Activated CD4-positive, alpha-beta T cell treated with anti-CD3 and anti-CD28 coated beads, Interleukin-2, amount 50 U/mL, for 16 hours (primary cell): Measurements from ENCODE around the gene LAIR2.

Experiments used
- DNase-seq: peaks from one replicate; pipeline ENCODE4 v3.0.0-alpha.2; 2020

Gene LAIR2, protein sequence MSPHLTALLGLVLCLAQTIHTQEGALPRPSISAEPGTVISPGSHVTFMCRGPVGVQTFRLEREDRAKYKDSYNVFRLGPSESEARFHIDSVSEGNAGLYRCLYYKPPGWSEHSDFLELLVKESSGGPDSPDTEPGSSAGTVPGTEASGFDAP

DNA sequence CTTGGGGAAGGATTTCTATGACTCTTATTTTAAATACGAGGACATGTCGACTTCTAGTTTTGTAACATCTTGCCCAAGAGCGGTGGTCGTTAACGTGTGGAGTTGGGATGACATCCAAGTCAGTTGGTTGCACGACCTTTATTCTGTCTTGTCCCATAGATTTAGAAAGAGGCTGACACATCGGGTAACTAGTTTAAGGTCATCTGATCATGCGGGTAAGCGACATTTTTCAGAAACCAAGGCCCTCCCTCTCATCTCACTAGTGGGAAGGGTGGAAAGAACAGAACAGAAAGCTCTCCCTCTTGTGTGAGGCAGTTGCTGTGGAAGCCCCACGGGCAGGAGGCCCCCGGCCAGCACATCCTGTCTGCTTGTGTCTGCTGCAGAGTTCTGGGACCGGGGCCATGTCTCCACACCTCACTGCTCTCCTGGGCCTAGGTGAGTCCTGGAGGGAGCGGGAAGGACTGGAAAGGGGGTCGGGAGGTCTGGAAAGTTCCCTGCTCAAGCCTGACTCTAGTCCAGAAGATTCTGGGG is at the start of gene LAIR2:
Gene LAIR2, plus strand, starts transcription at position 314 of the 531 bp plus-strand sequence. Its CDS starts 88 bp downstream, at position 402.
- DNase-seq, result no peak

DNA sequence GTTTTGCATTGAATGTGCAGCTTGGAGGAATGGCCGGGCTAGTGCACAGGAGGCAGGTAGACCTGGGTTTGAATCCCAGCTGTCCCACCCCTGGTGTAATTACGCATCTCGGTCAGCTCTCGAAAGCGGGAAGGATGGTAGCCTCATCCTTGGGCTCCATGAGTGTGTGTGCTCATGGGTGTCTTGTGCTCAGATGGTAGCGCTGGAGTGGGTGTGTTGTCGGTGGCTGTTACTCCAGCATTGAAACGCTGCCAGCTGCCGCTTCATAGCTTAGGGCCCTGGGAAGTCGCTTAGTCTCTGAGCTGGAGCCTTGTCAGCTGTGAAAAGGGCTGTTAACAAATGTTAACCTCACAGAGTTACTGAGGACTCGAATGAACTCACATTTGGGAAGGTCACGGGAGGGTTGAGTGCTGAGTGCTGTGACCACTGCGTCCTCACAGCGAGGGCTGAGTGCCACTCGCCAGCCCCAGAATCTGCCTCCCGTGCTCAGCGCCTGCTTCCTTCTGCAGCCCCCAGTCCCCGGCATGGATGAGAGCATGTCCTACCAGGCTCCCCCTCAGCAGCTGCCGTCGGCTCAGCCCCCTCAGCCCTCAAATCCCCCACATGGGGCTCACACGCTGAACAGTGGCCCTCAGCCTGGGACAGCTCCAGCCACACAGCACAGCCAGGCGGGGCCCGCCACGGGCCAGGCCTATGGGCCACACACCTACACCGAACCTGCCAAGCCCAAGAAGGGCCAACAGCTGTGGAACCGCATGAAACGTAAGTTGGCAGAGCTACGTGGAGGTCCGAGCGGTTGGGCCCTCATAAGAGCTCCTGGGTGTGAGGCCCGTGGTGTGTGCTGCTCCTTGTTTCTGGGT is 48.5 kb upstream of the LAIR2 start:
- DNase-seq, result no peak

DNA sequence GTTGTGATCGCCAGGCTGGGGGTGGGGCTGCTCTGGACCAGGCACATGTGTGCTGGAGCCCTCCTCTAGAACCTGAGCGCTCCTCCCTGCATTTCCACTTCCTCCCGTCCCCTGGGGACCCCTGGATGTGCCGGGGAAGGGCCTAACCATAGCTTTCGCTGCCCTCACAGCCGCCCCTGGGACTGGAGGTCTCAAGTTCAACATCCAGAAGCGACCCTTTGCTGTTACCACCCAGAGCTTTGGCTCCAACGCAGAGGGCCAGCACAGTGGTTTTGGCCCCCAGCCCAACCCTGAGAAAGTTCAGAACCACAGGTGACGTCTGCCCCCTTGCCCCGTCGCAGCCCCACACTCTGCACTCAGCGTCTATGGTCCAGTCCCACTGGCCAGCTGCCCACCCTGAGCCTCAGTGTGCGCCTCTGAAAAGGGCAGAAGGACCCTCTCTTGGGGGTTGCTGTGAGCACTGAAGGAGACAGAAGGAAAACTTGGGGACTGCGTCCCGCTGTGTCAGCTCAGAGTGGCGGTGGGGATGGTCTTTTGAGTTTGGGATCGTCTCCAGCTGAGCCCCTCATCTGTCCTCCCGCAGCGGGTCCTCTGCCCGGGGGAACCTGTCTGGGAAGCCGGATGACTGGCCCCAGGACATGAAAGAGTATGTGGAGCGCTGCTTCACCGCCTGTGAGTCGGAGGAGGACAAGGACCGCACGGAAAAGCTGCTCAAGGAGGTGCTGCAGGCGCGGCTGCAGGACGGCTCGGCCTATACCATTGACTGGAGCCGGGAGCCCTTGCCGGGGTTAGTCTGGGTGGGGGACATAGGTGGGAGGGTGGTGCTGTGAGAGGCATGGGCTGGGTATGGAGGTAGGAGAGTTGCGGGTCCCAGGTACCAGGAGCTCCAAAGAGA is 47.6 kb upstream of the LAIR2 start:
- DNase-seq, result no peak

DNA sequence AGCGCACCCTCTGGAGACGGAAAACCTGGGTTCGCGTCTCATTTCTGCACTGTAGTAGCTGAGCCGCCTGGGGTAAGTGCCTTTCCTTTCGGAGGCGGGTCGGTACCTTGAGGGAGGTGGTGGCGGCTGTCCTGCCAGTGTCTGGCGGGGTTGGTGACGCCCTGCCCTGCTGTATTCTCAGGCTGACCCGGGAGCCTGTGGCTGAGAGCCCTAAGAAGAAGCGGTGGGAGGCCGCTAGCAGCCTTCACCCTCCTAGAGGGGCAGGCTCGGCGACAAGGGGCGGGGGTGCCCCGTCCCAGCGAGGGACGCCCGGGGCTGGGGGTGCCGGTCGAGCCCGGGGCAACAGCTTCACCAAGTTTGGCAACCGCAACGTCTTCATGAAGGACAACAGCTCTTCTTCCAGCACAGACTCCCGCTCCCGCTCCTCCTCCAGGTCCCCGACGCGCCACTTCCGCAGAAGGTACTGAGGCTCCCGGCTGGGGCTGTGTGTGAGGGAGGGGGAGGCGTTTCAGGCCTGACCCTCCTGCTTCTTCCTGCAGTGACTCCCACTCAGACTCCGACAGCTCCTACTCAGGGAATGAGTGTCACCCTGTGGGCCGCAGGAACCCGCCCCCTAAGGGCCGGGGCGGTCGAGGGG is 46.7 kb upstream of the LAIR2 start:
- DNase-seq, result no peak

DNA sequence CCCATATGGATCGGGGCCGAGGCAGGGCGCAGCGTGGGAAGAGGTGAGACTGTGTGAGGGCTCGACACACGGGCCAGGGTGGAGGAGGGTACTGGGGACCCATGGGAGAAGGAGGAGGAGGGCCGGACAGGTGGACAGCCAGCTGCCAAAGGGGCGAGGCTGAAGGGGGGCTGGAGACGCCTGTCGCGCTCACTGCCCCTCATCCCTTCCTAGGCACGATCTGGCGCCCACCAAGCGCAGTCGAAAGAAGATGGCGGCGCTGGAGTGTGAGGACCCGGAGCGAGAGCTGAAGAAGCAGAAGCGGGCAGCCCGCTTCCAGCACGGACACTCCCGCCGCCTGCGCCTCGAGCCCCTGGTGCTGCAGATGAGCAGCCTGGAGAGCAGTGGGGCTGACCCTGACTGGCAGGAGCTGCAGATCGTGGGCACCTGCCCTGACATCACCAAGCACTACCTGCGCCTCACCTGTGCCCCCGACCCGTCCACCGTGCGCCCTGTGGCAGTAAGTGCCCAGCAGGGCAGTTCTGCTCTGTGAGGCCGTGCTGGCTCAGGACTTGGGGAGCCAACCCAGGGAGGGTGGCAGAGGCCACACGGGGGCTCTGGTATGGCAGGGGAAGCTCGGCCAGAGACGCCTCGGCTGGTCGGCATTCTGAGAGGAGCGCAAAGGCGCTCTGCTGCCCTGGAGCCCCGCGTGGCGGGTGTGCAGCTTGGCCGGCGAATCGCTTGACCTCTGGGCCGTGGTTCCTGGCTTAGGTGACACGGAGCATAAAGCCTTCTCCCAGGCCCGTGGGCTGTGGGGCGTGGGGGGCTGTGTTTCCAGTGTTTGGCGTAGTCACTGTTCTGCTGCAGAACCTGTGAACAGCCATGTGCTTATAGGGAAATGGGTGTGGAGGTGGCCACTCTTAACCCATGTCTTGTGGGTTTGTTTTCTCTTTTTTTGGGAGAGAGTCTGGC is 45.9 kb upstream of the LAIR2 start:
- DNase-seq, result no peak

DNA sequence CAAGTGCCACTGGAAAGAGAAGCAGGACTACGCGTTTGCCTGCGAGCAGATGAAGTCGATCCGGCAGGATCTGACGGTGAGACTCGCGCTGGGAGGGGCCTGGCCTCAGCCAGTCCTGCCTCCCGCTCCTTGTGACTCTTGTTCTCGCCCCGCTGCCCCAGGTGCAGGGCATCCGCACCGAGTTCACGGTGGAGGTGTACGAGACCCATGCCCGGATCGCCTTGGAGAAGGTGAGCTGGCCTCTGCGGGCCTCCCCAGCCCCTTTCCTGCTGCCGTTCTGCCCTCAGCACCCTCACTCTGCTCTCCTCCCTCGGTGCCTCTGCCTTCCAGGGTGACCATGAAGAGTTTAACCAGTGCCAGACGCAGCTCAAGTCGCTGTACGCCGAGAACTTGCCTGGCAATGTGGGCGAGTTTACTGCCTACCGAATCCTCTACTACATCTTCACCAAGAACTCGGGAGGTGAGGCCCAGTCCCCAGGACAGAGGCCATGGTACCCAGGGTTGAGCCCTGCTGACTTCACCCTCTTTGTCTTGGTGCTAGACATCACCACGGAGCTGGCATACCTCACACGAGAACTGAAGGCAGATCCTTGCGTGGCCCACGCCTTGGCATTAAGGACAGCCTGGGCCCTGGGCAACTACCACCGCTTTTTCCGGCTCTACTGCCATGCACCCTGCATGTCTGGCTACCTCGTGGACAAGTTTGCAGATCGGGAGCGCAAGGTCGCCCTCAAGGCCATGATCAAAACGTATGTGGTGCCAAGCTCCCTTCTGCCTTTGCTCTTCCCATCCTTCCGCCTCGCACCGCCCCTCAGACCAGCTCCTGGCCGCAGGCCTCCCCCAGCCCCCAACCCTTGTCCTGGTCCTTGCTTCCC is 44.6 kb upstream of the LAIR2 start:
- no peak for DNase-seq

DNA sequence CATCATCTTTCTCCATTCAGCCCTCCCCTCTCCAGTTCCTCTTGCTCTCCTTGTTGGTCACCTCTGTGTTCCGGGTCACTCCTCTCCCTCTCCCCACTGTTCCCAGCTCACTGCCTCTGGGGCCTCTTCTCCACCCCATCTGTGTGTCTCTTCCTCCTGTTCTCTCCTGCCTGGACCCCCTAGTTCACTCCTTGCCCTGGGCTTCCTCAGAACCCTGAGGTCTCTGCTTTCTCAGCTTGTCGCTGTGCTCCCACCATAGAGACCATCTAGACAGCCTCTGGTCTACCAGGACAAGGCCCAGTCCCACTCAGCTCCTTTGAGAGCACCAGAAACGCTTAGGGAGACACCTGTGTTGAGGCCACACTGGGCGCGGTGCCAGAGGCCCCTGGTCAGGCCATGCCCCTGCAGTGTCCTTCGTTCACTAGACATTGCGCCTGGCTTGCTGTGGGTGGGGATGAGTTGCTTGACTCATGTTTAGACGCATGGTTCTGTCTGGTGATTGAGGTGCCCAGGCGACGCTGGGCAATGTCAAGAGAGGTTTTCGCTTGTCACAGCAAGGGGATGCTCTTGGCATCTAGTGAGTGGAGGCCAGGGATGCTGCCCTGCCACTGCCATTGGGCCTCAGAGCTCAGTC is 43.9 kb upstream of the LAIR2 start:
- DNase-seq, result no peak

DNA sequence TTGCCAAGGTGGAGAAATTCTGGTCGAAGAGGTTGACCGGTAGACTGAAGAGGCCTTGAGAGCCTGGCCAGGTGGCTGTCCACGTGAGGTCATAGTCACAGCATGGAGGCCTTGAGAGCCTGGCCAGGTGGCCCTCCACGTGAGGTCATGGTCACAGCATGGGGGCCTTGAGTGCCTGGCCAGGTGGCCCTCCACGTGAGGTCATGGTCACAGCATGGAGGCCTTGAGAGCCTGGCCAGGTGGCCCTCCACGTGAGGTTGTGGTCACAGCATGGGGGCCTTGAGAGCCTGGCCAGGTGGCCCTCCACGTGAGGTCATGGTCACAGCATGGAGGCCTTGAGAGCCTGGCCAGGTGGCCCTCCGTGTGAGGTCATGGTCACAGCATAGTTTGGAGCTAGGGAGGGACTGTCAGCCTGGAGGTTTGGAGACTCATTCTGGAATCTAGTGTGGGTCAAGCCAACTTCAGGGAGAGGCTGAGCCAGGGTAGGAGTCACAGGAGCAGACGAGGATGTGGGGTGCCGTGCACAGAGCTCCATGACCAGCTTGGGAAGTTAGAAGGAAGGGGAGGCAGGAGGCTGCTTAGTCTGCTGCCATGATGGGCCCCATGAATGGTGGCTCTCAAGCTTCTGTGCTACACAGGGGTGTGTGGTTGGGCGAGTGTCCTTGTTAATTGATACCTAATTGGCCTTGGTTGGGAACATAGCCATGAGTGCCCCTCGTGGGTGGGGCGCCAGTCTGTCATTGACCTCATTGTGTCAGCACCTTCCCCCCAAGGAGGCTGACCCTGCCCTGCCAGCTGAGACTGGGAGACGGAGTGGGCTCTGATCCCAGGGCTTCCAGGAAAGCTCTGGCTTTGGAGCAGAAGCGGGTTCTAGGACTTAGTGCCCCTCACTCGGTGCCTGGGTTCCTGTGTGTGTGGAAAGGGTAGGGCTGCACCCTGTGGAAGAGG is 43.1 kb upstream of the LAIR2 start:
- no peak for DNase-seq

DNA sequence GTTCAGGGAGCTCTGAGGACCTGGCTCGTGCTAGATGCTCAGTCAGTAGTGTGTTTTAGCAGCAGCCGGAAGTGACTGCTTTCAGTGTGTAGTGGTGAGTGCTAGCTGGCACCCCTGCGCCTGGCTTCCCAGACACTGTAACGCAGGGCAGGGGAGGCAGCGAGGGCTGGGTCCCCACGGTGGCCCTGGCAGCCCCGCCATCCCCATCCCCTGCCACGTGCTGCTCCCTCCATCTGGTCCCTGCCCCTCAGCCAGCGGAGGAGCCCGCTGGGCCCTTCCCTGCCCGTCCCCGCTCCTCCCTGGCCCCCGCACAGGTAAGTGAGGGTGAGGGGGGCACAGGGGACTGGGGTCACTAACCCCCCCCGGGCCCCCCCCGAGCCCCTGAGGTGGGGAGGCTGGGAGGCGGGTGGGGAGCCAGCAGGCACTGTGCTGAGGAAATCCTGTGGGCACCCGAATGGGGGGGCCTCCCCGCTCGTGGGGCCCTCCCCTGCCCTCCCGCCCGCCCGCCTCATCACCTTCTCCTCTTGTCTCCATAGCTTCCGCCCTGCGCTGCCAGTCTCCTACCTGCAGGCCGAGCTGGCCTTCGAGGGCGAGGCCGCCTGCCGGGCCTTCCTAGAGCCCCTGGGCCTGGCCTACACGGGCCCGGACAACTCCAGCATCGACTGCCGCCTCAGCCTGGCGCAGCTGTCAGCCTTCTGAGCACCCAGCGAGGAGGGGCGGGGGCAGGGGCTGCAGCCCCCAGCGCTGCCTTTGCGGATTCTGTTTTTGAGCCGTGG is 42.2 kb upstream of the LAIR2 start:
- DNase-seq, result no peak

DNA sequence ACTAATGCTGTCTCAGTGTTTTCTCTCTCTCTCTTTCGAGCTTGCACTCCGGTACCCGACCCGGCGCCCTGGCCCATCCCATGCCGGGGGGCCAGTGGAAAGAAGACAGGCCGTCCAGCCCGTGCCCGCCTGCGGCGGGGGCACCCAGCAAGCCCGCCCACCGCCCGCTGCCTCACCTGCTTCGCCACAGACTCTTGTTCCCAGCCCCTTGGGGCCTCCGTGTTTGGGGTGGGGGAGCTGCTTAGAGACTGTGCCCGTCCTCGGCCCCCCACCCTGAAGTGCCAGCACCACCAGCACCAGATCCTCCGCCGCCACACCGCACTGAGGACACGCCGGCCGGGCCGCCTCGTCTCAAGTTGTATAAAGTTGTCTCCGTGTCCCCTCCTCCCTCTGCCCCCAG is 41.4 kb upstream of the LAIR2 start:
- no peak for DNase-seq

DNA sequence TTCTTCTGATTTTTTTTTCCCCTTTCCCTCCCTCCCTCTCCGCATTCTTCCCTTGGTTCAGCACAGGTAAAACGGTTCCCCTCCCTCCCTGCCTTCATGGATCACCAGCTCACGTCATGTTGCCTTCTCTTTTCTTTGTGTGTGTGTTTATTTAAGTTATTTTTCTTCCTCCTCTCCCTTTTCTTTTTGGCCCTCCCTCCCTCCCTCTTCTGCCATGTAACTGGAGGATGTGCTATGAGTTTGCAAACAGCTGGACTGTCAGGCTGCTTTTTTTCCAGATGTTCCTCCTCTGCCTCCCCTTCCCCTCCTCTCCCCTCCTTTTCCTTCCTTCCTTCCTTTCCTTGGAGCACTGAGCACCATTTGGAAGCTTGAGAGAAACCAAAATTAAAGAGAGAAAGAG is 41.0 kb upstream of the LAIR2 start:
- DNase-seq, result no peak

DNA sequence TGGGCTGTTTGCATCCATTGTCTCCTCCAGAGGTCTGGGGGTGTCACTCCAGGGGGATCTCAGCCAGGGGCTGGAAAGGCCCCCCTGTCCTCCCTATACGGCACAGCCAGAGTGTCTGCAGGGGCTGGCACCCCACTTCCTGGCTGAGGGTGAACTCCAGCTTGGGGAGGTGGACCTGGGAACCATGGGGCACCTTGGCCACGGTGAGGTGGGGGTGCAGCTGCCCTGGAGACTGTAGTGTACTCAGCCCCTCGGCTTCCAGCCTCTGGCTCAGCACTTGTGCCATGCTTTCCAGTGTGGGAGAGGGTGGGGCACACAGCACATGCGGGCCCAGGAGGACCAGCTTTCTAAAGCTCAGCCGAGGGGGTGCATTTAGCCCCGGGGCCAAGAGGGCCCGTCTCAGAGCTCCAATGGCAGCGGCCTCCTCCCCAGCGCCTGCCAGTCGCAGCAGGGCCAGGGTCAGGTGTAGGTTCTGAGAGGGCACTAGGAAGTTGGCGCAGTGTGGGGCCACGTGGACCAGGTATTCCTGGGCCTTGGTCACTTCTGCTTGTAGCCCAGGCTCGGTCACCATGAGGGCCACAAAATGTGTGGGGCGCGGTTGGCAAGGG is 40.5 kb upstream of the LAIR2 start:
- no peak for DNase-seq

DNA sequence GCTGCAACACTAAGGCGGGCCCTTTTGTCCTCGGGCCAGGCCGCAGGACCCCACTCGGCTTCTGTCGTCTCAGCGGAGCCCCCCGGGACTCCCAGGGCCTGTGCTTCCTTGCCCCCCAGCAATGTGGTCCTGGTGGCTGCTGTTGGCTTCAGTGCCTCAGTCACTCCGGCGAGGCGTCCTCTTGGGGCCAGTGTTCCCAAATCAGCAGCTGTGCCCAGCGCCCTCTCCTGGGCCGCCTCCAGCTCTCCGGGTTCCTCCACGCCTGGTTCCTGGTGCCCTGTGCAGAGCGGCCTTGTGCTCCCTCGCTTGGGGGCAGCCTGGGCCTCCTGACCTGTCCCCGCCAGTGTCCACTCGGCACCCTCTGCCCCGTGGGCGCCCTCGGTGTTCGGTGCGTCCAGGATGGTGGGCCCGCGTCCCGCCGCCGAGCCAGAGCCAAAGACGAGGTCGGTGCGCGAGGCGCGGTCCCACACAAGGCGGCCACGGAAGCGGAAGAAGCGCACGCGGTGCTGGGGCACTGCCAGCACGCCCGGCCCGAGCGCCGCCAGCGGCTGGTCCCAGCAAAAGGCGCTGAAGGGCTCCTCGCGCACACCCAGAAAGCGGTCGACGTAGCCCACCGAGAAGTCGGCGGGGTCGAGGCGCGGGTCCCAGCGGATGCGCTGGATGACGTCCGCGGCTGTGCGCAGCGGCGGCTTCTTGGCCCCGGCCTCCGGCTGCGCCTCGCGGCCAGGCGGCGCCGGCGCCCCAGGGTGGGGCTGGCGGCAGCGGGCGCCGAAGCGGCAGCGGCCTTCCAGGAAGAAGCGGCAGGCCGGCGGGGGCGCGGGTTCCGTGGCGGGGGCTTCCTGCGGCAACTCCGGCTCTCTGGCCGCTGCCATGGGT is 39.7 kb upstream of the LAIR2 start:
- DNase-seq, result peak; percentile 60

DNA sequence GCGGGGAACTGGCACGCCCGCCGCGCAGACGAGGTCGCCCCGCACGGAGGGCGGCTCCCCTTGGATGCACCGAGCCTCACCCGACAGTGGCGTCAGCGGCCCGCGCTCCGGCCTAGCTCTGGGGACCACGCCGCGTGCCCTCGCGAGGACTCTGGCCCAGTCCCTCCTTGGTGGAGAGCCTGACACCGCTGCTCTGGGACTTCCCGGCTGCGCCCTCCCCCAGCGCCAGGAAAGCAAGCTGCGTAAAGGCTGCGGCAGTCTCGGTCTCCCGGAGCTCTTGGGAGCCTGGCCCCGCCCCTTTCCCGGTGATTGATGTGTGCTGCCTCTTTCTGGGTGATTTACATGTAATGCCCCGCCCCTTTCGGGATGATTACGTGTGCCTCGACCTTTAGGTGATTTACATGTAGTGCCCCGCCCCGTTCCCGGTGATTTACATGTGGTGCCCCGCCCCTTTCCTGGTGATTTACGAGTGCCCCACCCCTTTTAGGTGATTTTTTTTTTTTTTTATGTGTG is 39.0 kb upstream of the LAIR2 start, which contains the start of gene LENG9:
Gene LENG9, minus strand, starts transcription at position 248 of the 513 bp plus-strand sequence. CDS start 252 bp downstream, outside the sequence.
- peak; percentile 99 for DNase-seq

DNA sequence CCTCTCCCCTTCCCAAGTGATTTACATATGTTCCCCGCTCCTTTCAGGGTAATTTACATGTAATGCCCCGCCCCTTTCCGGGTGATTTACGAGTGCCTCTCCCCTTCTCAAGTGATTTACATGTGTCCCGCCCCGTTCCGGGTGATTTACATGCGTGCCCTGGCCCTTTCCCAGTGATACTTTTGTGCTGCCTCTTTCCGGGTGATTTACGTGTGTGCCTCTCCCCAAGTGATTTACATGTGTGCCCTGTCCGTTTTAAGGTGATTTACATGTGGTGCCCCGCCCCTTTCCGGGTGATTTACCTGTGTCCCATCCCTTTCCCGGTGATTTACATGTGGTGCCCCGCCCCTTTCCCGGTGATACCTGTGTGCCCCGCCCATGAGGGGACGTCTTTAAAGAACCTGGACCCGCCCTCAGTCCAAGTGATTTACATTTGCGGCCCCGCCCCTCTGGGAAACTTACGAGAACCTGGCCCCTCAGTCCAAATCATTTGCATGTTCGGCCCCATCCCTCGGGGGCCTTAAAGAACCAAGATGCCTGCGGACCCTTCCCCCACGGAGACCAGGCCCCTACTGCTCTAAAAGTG is 38.5 kb upstream of the LAIR2 start:
- peak; percentile 93 for DNase-seq
